Activated CD8-positive, alpha-beta T cell treated with anti-CD3 and anti-CD28 coated beads, Interleukin-2, amount 10 ng/mL, durations not matched to agents 7 days and 5 days (primary cell): ENCODE data around the gene RIC8A. TPM values are rescaled to one million over a fixed set of nuclear protein-coding genes. Genes with fewer than 3 reads are reported as not detected.

ENCODE experiments used
- ATAC-seq: fragments of 150-1000 bp; cut with Tn5 transposase; one replicate; pipeline ENCODE4 v1.10.0; 2021; ENCODE audit warnings: moderate library complexity
- CTCF ChIA-PET: fragments of 350-600 bp; sonication (Branson Sonifier 250); formaldehyde crosslinking; loops from one replicate; lab custom pipeline; 2021; ENCODE audit warnings: antibody characterized with exemption; lab: Charles Lee
- POLR2A ChIA-PET: fragments of 350-600 bp; sonication (Branson Sonifier 250); formaldehyde crosslinking; loops from one replicate; lab custom pipeline; 2021; ENCODE audit warnings: antibody characterized with exemption; lab: Charles Lee
- DNase-seq: peaks from one replicate; pipeline ENCODE4 v3.0.0-alpha.2; 2020
- H3K27ac Mint-ChIP-seq: one replicate; pipeline ENCODE4 v1.8.0; 2021; ENCODE audit warnings: mild to moderate bottlenecking, mixed read lengths
- H3K27me3 Mint-ChIP-seq: one replicate; pipeline ENCODE4 v1.8.0; 2021; ENCODE audit warnings: low read depth, mixed read lengths
- H3K36me3 Mint-ChIP-seq: one replicate; pipeline ENCODE4 v1.8.0; 2021; ENCODE audit warnings: low read depth, mixed read lengths
- H3K4me1 Mint-ChIP-seq: one replicate; pipeline ENCODE4 v1.8.0; 2021; ENCODE audit warnings: low read depth, mixed read lengths
- H3K4me3 Mint-ChIP-seq: one replicate; pipeline ENCODE4 v1.8.0; 2021; ENCODE audit warnings: mild to moderate bottlenecking, mixed read lengths
- H3K9me3 Mint-ChIP-seq: one replicate; pipeline ENCODE4 v1.8.0; 2022; ENCODE audit warnings: mixed read lengths; ENCODE audit not compliant: insufficient read depth
- total RNA-seq, 2 experiments: library from RNA; stranded (reverse); gene quantifications; one replicate each; pipeline ENCODE4 v1.2.3, GENCODE V29; 2021

The RIC8A gene
- total RNA-seq, 2 experiments from 2014 or later = 121 to 126 TPM

GRCh38 chr11:221998-222789 is 14.7 kb downstream of the RIC8A start:
- no peak for DNase-seq
- H3K27me3 Mint-ChIP-seq = no peaks in the 10 kb centered on the region
- no peaks in the 10 kb centered on the region for H3K9me3 Mint-ChIP-seq
- H3K27ac Mint-ChIP-seq = no peak overlapping the region
- no peak overlapping the region for H3K4me3 Mint-ChIP-seq
- no peak for ATAC-seq
- ChIA-PET CTCF (interaction anchor here (2.8 kb wide), 1 partner anchor 28 kb away, joined by 10 read pairs; no protein-coding TSS in a partner anchor), POLR2A (interaction anchor here (0.6 to 1.0 kb wide), 2 partner anchors 45 to 499 kb away, joined by 3 read pairs; no protein-coding TSS in a partner anchor)
- peaks cover 6% of the 10 kb centered on the region for H3K4me1 Mint-ChIP-seq
- peaks cover 2% of the 10 kb centered on the region for H3K36me3 Mint-ChIP-seq

GRCh38 chr11:223026-223789 is 15.7 kb downstream of the RIC8A start:
- Mint-ChIP-seq H3K27me3 (no peaks in the 10 kb centered on the region), H3K4me3 (no peak overlapping the region), H3K27ac (no peak overlapping the region), H3K4me1 (peaks cover 6% of the 10 kb centered on the region), H3K36me3 (no peaks in the 10 kb centered on the region), H3K9me3 (no peaks in the 10 kb centered on the region)
- ChIA-PET CTCF (interaction anchor here (2.8 kb wide), 1 partner anchor 27 kb away, joined by 10 read pairs; no protein-coding TSS in a partner anchor), POLR2A (no interaction called here)
- ATAC-seq (no peak), DNase-seq (no peak)

GRCh38 chr11:223884-224283 is 16.4 kb downstream of the RIC8A start:
- Mint-ChIP-seq H3K36me3 (no peaks in the 10 kb centered on the region), H3K4me1 (peaks cover 9% of the 10 kb centered on the region), H3K4me3 (no peak overlapping the region), H3K27ac (no peak overlapping the region), H3K9me3 (no peaks in the 10 kb centered on the region), H3K27me3 (no peaks in the 10 kb centered on the region)
- DNase-seq (no peak), ATAC-seq (no peak)
- ChIA-PET CTCF (interaction anchor here (1.0 kb wide), 1 partner anchor 17 kb away, joined by 4 read pairs; the partner anchor contains the start of genes BET1L and RIC8A), POLR2A (no interaction called here)

- no peak for ATAC-seq
- no peak for DNase-seq
- H3K27ac Mint-ChIP-seq = no peak overlapping the region
- H3K4me1 Mint-ChIP-seq = peaks cover 9% of the 10 kb centered on the region
- ChIA-PET POLR2A (interaction anchor here (1.1 kb wide), 1 partner anchor 17 kb away, joined by 3 read pairs; the partner anchor contains the start of genes BET1L and RIC8A), CTCF (interaction anchor here (1.0 kb wide), 1 partner anchor 17 kb away, joined by 4 read pairs; the partner anchor contains the start of genes BET1L and RIC8A)
- no peaks in the 10 kb centered on the region for H3K36me3 Mint-ChIP-seq
- no peaks in the 10 kb centered on the region for H3K27me3 Mint-ChIP-seq
- H3K9me3 Mint-ChIP-seq = no peaks in the 10 kb centered on the region
- H3K4me3 Mint-ChIP-seq = no peak overlapping the region
Measured at GRCh38 chr11:224424-224823, 16.9 kb downstream of the RIC8A start.

- no peak for DNase-seq
- peak overlapping the region; percentile 50 for H3K27ac Mint-ChIP-seq
- peaks cover 3% of the 10 kb centered on the region for H3K36me3 Mint-ChIP-seq
- no peak overlapping the region for H3K4me3 Mint-ChIP-seq
- no peaks in the 10 kb centered on the region for H3K9me3 Mint-ChIP-seq
- peaks cover 9% of the 10 kb centered on the region for H3K4me1 Mint-ChIP-seq
- ChIA-PET CTCF (no interaction called here), POLR2A (interaction anchor here (1.1 kb wide), 1 partner anchor 19 kb away, joined by 3 read pairs; the partner anchor contains the start of genes BET1L and RIC8A)
- H3K27me3 Mint-ChIP-seq = no peaks in the 10 kb centered on the region
- ATAC-seq = no peak
Measured at GRCh38 chr11:225734-226453, 18.4 kb downstream of the RIC8A start.

- H3K36me3 Mint-ChIP-seq = peaks cover 3% of the 10 kb centered on the region
- DNase-seq (no peak), ATAC-seq (no peak)
- peaks cover 9% of the 10 kb centered on the region for H3K4me1 Mint-ChIP-seq
- H3K9me3 Mint-ChIP-seq = no peaks in the 10 kb centered on the region
- H3K27ac Mint-ChIP-seq = no peak overlapping the region
- H3K27me3 Mint-ChIP-seq = no peaks in the 10 kb centered on the region
- POLR2A ChIA-PET = interaction anchor here (1.3 kb wide), 1 partner anchor 15 kb away, joined by 3 read pairs; no protein-coding TSS in a partner anchor
- H3K4me3 Mint-ChIP-seq = no peak overlapping the region
- CTCF ChIA-PET = no interaction called here
Measured at GRCh38 chr11:227824-228379, 20.4 kb downstream of the RIC8A start.

- CTCF ChIA-PET = interaction anchor here (1.3 to 1.6 kb wide), 4 partner anchors 11 to 23 kb away, joined by 3 to 7 read pairs (median 4); partner anchors contain the start of genes BET1L and RIC8A
- POLR2A ChIA-PET = interaction anchor here (1.3 kb wide), 1 partner anchor 23 kb away, joined by 3 read pairs; the partner anchor contains the start of genes BET1L and RIC8A
- no peaks in the 10 kb centered on the region for H3K9me3 Mint-ChIP-seq
- H3K4me3 Mint-ChIP-seq = no peak overlapping the region
- H3K4me1 Mint-ChIP-seq = peaks cover 17% of the 10 kb centered on the region
- H3K27me3 Mint-ChIP-seq = no peaks in the 10 kb centered on the region
- DNase-seq (no peak), ATAC-seq (no peak)
- no peak overlapping the region for H3K27ac Mint-ChIP-seq
- H3K36me3 Mint-ChIP-seq = peaks cover 3% of the 10 kb centered on the region
Measured at GRCh38 chr11:230431-230830, 22.9 kb downstream of the RIC8A start.

- Mint-ChIP-seq H3K9me3 (no peaks in the 10 kb centered on the region), H3K4me1 (peaks cover 19% of the 10 kb centered on the region), H3K4me3 (no peak overlapping the region), H3K27me3 (no peaks in the 10 kb centered on the region), H3K36me3 (peaks cover 5% of the 10 kb centered on the region), H3K27ac (no peak overlapping the region)
- DNase-seq (no peak), ATAC-seq (no peak)
- POLR2A ChIA-PET = no interaction called here
- CTCF ChIA-PET = no interaction called here
Measured at GRCh38 chr11:232783-233565, 25.5 kb downstream of the RIC8A start.

- H3K4me1 Mint-ChIP-seq = peaks cover 35% of the 10 kb centered on the region
- peaks cover 14% of the 10 kb centered on the region for H3K36me3 Mint-ChIP-seq
- DNase-seq = no peak
- H3K27ac Mint-ChIP-seq = peak overlapping the region; percentile 82
- ChIA-PET CTCF (interaction anchor here (0.7 to 1.6 kb wide), 3 partner anchors 16 to 28 kb away, joined by 3 to 9 read pairs (median 4); partner anchors contain the start of gene BET1L), POLR2A (interaction anchor here (0.6 to 0.8 kb wide), 2 partner anchors 19 to 31 kb away, joined by 3 to 4 read pairs; no protein-coding TSS in a partner anchor)
- H3K4me3 Mint-ChIP-seq = peak overlapping the region; percentile 85
- no peaks in the 10 kb centered on the region for H3K9me3 Mint-ChIP-seq
- ATAC-seq = no peak
- no peaks in the 10 kb centered on the region for H3K27me3 Mint-ChIP-seq
Measured at GRCh38 chr11:235180-235579, 27.7 kb downstream of the RIC8A start.

- H3K27ac Mint-ChIP-seq = peak overlapping the region; percentile 82
- CTCF ChIA-PET = interaction anchor here (1.6 kb wide), 1 partner anchor 15 kb away, joined by 9 read pairs; no protein-coding TSS in a partner anchor
- peak; percentile 70 for DNase-seq
Measured at GRCh38 chr11:235609-235996, 28.1 kb downstream of the RIC8A start.

More at GRCh38 chr11:235609-235996, 28.1 kb downstream of the RIC8A start:
- Mint-ChIP-seq H3K36me3 (peaks cover 14% of the 10 kb centered on the region), H3K9me3 (no peaks in the 10 kb centered on the region), H3K4me3 (peak overlapping the region; percentile 85), H3K27me3 (no peaks in the 10 kb centered on the region), H3K4me1 (peaks cover 38% of the 10 kb centered on the region)
- POLR2A ChIA-PET = interaction anchor here (0.8 to 2.7 kb wide), 2 partner anchors 20 to 29 kb away, joined by 3 to 16 read pairs; partner anchors contain the start of genes BET1L and RIC8A
- peak; percentile 22 for ATAC-seq
